OCI-M2 (cell line): ENCODE measurements around the gene HDAC1.

Experiments
- DNase-seq: peaks from one replicate; lab custom pipeline; 2025; ENCODE audit not compliant: unreplicated experiment; lab: John Stamatoyannopoulos, UW

HDAC1 gene

DNA sequence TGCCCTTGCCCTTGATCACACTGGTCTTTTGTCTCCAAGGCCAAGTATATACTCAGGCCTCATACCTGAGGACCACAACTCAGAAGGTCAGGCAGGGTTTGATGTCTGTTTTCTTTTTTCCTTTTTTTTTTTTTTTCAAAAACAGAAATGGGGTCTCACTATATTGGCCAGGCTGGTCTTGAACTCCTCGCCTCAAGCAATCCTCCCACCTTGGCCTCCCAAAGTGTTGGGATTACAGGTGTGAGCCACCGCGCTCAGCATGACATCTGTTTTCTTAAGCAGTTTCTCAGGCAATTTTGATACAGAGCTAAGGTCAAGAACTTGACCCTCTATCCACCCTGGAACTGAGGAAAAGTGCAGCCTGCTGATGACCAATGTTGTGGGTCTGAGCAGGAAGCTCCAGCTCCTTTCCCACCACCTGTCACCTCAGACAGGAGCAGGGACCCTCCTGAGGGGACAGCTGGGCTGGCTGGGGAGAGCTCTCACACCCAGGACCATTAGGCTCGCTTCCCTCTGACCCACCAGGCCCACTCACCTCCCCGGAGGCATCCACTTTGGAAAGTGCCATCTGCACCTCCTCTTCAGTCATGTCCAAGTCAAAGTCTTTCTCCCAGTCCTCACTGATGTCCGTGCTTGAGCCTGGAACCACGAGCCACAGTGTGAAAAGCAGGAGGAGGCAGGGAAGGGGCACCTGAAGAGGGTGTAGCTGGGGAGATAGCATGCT is 76.2 kb downstream of the HDAC1 start:
- no peak for DNase-seq

DNA sequence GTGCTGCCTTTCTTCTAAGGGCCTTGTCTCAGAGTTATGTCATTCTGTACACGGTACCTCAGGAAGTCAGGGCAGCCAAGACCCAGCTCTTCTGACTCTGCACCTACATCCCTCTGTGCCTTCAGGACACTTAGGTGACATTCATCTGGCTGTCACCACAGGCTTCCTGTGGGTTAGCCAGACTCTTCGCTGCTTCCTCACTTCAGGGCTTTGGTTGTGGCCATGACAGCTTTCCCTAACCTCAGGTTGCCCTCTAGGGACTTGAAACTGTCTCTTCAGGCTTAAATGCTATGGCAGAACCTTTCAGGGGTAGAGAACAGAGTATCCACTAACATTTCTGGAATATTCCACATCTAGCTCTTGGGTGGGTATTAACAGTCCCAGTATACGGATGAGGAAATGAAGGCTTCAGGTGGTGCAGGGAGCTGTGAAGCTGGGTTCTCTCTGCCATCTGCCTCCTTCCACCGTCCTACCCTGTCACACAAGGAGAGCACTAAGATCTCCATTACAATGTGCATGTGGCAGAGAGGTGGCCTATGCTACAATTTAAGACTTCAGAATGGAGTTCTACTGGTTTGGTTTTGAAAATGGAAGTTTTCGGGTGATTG is 80.4 kb downstream of the HDAC1 start:
- no peak for DNase-seq

DNA sequence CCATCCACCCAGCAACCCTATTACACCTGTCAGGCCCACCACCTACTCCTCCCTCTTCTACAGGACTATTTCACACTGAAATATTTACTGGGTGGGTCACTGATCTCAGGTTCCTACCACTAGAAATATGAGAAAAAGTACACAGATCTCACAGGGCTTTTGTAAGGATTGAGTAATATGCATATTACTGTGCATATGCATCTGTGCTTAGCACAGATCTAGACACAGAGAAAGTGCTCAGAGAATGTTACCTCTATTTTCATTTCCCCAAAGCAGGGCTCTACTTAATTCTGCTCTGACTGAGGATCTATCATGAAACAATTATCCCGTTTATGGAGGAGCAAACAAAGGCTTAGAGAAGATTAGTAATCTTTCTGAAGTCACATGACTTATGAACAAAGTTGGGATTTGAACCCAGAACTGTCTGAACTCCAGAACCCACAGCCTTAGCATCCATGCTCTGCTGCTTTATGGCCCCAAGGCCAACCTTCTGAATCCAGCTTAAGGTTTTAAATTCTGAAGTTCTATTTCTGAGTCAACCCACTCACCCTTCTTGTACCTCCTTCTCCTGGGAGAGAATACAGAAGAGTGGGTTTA is 82.2 kb downstream of the HDAC1 start:
- DNase-seq = no peak

DNA sequence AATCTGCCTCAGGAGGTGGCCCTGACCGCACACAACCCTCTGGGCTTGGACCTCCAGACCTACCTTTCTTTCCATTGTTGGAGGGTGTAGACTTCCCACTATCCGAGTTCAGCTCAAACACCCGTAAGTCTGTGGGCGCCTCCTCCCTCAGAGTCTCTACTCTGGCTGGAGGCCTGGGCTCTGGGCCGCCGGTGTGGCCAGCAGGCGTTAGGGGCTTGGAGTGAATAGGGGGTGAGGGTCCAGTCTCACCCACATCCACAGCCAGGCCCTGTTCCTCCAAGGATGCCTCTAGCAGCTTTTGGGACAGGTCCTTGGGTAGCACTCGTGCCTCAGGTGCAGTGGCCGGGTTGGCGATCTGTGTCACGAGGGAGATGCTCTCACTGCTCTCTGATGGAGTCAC is 84.3 kb downstream of the HDAC1 start:
- DNase-seq = no peak

DNA sequence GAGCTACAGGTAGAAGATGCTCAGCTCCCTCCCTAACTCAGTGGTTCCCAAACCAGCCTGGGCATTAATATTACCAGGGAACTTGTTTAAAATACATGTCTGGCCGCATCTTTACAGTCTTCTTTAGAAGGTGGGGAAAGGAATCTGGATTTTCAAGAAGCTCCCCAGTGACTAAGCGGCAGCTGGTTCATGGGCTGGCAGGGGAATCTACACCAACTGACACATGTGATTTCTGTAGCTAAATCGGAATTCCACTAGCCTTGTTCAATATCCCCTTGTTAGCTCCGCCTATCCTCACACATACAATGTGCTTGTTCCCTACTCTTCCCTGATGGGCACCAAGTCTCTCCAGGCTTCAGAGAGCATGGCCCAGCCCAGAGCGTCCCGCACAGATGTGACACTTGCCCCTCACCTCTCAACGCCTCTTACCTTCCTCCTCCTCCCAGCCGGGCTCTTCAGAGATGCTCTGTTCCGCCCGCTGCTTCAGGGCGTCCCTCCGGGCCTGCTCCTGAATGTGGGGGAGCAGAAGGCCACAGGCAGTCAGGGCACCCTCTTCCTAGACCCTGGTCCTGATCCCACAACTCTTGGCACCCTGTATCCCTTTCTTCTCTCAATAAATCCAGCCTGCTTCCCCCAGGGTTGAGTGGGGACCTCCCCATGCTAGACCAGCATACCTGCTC is 85.8 kb downstream of the HDAC1 start:
- DNase-seq = no peak

DNA sequence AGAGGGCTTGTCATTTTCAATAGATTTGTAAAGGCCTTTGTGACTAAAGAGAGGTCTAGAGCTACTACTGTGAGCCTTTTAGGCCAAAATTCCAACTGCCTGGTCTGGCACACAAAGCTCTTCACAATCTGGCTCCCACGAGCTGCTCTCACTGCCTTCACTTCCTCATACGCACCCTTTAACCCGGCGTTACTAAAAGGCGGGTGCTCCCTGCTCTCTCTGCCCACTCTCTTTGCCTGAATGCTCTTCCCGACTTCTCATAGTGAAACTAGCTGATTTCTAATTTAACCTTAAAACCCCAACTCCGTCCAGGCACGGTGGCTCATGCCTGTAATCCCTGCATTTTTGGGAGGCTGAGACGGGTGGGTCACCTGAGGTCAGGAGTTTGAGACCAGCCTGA is 88.2 kb downstream of the HDAC1 start:
- no peak for DNase-seq
